Measurements from ENCODE around the gene RORC. TPM values are rescaled to one million over a fixed set of nuclear protein-coding genes. Genes with fewer than 3 reads are reported as not detected.

Gene RORC
- total and polyA plus RNA-seq, 9 donors = 2.5 to 8.8 (median 7.8) TPM

DNA sequence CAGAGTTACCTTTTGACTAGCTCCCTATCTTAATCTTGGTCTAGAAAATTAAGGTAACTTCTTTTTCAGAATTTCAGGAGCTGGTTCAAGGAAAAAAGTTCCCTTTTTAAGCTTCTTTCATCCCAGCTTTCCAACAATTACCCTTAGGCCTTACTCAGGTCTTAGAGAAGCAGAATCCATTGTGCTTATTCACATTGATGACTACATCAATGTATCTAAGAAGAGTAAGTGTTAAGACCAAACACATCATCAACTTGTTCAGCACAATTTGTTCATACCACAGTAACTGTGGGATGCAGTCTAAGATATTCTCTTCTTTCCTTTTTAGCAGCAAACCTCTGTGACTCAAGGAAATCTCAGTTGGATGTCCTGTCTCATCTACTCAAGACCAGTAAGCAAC, 72.4 kb downstream of the RORC start:
- no peak overlapping the region for H3K27ac ChIP-seq (ENCODE audit: low read length)
- H3K4me3 ChIP-seq (ENCODE audit: low read length) = no peak overlapping the region
- DNase-seq = no peak
- peaks cover 55% of the 10 kb centered on the region for H3K36me3 ChIP-seq (ENCODE audit: control insufficient read depth, insufficient read depth, low read length)
- no peaks in the 10 kb centered on the region for H3K27me3 ChIP-seq (ENCODE audit: control insufficient read depth, insufficient read depth, low read length)
- no peaks in the 10 kb centered on the region for H3K9me3 ChIP-seq (replicated peaks; ENCODE audit: control insufficient read depth, low read depth, low read length)
- H3K4me1 ChIP-seq (ENCODE audit: control insufficient read depth, insufficient read depth, low read length) = peaks cover 7% of the 10 kb centered on the region

DNA sequence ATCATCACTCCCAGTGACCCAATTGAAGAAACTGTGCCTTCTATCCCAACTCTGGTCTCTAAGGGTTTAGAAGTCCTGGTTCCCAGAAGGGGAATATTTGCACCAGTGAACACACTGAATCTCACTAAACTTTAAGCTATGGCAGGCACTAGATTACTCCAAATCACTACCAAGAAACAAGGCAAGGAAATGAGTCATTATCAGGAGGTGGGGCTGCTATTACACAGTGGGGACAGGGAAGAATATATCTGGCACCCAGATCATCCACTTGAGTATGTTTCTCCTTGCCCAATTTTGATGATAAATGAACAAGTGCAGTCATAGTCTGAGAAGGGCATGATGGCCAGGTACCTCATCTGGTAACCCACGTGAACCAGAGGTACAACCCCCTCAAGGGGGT, 75.3 kb downstream of the RORC start:
- Histone ChIP-seq H3K36me3 (ENCODE audit: control insufficient read depth, insufficient read depth, low read length) (peaks cover 45% of the 10 kb centered on the region), H3K27me3 (ENCODE audit: control insufficient read depth, insufficient read depth, low read length) (no peaks in the 10 kb centered on the region), H3K4me1 (ENCODE audit: control insufficient read depth, insufficient read depth, low read length) (no peaks in the 10 kb centered on the region), H3K9me3 (replicated peaks; ENCODE audit: control insufficient read depth, low read depth, low read length) (no peaks in the 10 kb centered on the region), H3K27ac (ENCODE audit: low read length) (no peak overlapping the region), H3K4me3 (ENCODE audit: low read length) (no peak overlapping the region)
- WGBS (ENCODE audit: insufficient coverage) = no CpG with 5 or more reads among the region's 1 CpG
- DNase-seq = no peak

Other genes with a start within 250 kb of the RORC start
- 22.3 TPM for gene SNX27, start 219.8 kb downstream of the RORC start, total RNA-seq
- 10 to 100 TPM; 15.7 to 21.4 (median 18.6) TPM for gene SNX27, start 219.8 kb downstream of the RORC start, polyA plus RNA-seq (ENCODE audit: insufficient read depth in 1 of 8, insufficient read length in 8 of 8, low replicate concordance in 1 of 8)
- gene CELF3, start 115.0 kb downstream of the RORC start, total RNA-seq = 0.04 TPM
- gene CELF3, start 115.0 kb downstream of the RORC start, polyA plus RNA-seq (ENCODE audit: insufficient read depth in 1 of 8, insufficient read length in 8 of 8, low replicate concordance in 1 of 8) = 1 to 10 TPM in 2 of 8 donors, under 1 TPM in 6; 0.43 to 2.0 (median 0.74) TPM
- 2.7 TPM for gene RIIAD1, start 110.3 kb downstream of the RORC start, total RNA-seq
- gene RIIAD1, start 110.3 kb downstream of the RORC start, polyA plus RNA-seq (ENCODE audit: insufficient read depth in 1 of 8, insufficient read length in 8 of 8, low replicate concordance in 1 of 8) = 1 to 10 TPM in 5 of 8 donors, under 1 TPM in 2, not detected in 1; 0.59 to 3.4 (median 1.4) TPM
- 67.7 TPM for gene MRPL9, start 68.3 kb downstream of the RORC start, total RNA-seq
- 10 to 100 TPM; 66.3 to 87.9 (median 77.7) TPM for gene MRPL9, start 68.3 kb downstream of the RORC start, polyA plus RNA-seq (ENCODE audit: insufficient read depth in 1 of 8, insufficient read length in 8 of 8, low replicate concordance in 1 of 8)
- gene TDRKH, start 41.3 kb downstream of the RORC start, total RNA-seq = 3.1 TPM
- 1 to 10 TPM; 3.4 to 3.9 (median 3.6) TPM for gene TDRKH, start 41.3 kb downstream of the RORC start, polyA plus RNA-seq (ENCODE audit: insufficient read depth in 1 of 8, insufficient read length in 8 of 8, low replicate concordance in 1 of 8)
- 0.22 TPM for gene LINGO4, start 26.4 kb downstream of the RORC start, total RNA-seq
- under 1 TPM; 0.09 to 0.42 (median 0.25) TPM for gene LINGO4, start 26.4 kb downstream of the RORC start, polyA plus RNA-seq (ENCODE audit: insufficient read depth in 1 of 8, insufficient read length in 8 of 8, low replicate concordance in 1 of 8)
- not detected for gene C2CD4D, start 8.0 kb upstream of the RORC start, total RNA-seq
- gene C2CD4D, start 8.0 kb upstream of the RORC start, polyA plus RNA-seq (ENCODE audit: insufficient read depth in 1 of 8, insufficient read length in 8 of 8, low replicate concordance in 1 of 8) = under 1 TPM in 7 of 8 donors, not detected in 1; 0.07 to 0.27 (median 0.18) TPM
- gene THEM5, start 21.9 kb upstream of the RORC start, total RNA-seq = not detected
- 1 to 10 TPM in 1 of 8 donors, under 1 TPM in 7; 0.14 to 1.7 (median 0.42) TPM for gene THEM5, start 21.9 kb upstream of the RORC start, polyA plus RNA-seq (ENCODE audit: insufficient read depth in 1 of 8, insufficient read length in 8 of 8, low replicate concordance in 1 of 8)
- 10.8 TPM for gene THEM4, start 77.7 kb upstream of the RORC start, total RNA-seq
- 10 to 100 TPM in 7 of 8 donors, 1 to 10 TPM in 1; 9.5 to 19.0 (median 11.4) TPM for gene THEM4, start 77.7 kb upstream of the RORC start, polyA plus RNA-seq (ENCODE audit: insufficient read depth in 1 of 8, insufficient read length in 8 of 8, low replicate concordance in 1 of 8)
- 98.6 TPM for gene S100A10, start 162.1 kb upstream of the RORC start, total RNA-seq
- 100 to 1,000 TPM; 178 to 407 (median 227) TPM for gene S100A10, start 162.1 kb upstream of the RORC start, polyA plus RNA-seq (ENCODE audit: insufficient read depth in 1 of 8, insufficient read length in 8 of 8, low replicate concordance in 1 of 8)
- 97.6 TPM for gene S100A11, start 205.2 kb upstream of the RORC start, total RNA-seq
- 100 to 1,000 TPM; 159 to 303 (median 191) TPM for gene S100A11, start 205.2 kb upstream of the RORC start, polyA plus RNA-seq (ENCODE audit: insufficient read depth in 1 of 8, insufficient read length in 8 of 8, low replicate concordance in 1 of 8)

Data from muscle of leg (tissue), 11 donors.